ENCODE data around the gene MGAT5. TPM values are rescaled to one million over a fixed set of nuclear protein-coding genes. Genes with fewer than 3 reads are reported as not detected.

The MGAT5 gene
- total RNA-seq, 4 donors from 2014 or later, result 10.3 to 53.2 (median 27.0) TPM

DNA sequence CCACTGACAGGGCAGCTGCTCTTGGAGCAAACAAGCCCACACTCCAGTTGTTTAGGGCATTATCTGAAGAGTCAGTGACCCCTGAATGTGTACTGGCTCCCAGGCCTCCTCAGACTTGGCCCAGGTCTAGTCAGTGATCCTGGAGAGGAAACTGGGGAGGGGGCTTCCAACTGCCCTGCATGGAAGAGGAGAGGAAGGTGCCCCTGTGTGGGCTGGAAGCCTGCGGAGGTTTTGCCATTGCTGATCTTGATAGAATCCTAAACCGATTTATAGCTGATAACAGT is 197.4 kb downstream of the MGAT5 start:
- no peaks in the 10 kb centered on the region for H3K9me3 ChIP-seq
- TF ChIP-seq, protein P1, sequence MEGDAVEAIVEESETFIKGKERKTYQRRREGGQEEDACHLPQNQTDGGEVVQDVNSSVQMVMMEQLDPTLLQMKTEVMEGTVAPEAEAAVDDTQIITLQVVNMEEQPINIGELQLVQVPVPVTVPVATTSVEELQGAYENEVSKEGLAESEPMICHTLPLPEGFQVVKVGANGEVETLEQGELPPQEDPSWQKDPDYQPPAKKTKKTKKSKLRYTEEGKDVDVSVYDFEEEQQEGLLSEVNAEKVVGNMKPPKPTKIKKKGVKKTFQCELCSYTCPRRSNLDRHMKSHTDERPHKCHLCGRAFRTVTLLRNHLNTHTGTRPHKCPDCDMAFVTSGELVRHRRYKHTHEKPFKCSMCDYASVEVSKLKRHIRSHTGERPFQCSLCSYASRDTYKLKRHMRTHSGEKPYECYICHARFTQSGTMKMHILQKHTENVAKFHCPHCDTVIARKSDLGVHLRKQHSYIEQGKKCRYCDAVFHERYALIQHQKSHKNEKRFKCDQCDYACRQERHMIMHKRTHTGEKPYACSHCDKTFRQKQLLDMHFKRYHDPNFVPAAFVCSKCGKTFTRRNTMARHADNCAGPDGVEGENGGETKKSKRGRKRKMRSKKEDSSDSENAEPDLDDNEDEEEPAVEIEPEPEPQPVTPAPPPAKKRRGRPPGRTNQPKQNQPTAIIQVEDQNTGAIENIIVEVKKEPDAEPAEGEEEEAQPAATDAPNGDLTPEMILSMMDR (IDR thresholded peaks at IDR 0.05), result no peak
- TF ChIP-seq POLR2A (IDR thresholded peaks at IDR 0.05), result no peak
- H3K36me3 ChIP-seq, result no peaks in the 10 kb centered on the region
- no peak overlapping the region for H3K27ac ChIP-seq
- no peak for DNase-seq
- no peak overlapping the region for H3K4me3 ChIP-seq
- no peaks in the 10 kb centered on the region for H3K27me3 ChIP-seq
- no peaks in the 10 kb centered on the region for H3K4me1 ChIP-seq
- intact Hi-C loops (cut with DNase I; ENCODE audit: low total_unique reads), result no loop called here

DNA sequence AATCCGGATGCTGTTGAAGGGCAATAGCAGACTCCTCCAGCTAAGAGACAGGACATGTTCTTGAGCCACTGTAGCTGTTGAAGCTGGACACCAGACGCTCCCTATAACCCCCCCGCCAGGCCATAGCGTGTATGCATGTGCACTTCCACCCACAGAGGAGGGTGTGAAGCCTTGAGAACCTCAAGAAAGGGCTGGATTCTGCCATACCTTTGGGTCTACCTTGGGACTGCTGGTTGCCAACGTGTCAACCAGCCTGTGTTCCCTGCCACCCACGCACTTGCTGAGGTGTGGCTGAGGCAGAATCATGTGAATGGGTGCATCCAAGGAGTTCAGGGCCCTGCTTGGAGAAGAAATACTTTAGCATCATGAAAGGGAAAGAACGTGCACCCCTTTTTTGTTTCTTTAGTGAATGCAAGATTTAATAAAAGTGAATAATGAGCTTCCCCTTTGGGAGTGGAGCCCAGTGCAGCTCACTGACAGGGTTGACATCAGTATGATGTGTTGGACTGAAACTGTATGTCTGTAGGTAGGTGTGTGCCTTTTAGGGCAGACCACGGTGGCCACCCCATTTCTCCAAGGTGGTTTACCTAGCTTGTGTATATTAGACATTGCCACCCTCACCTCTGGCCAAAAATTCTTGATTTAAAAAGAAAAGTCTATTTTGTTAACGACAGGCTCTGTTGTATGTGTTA is 198.3 kb downstream of the MGAT5 start:
- DNase-seq, result no peak
- Histone ChIP-seq H3K27me3 (no peaks in the 10 kb centered on the region), H3K4me1 (no peaks in the 10 kb centered on the region), H3K4me3 (no peak overlapping the region), H3K9me3 (no peaks in the 10 kb centered on the region), H3K27ac (no peak overlapping the region), H3K36me3 (no peaks in the 10 kb centered on the region)
- intact Hi-C loops (cut with DNase I; ENCODE audit: low total_unique reads), result no loop called here
- TF ChIP-seq POLR2A (IDR thresholded peaks at IDR 0.05), result no peak
- TF ChIP-seq, protein P1 (IDR thresholded peaks at IDR 0.05), result no peak

DNA sequence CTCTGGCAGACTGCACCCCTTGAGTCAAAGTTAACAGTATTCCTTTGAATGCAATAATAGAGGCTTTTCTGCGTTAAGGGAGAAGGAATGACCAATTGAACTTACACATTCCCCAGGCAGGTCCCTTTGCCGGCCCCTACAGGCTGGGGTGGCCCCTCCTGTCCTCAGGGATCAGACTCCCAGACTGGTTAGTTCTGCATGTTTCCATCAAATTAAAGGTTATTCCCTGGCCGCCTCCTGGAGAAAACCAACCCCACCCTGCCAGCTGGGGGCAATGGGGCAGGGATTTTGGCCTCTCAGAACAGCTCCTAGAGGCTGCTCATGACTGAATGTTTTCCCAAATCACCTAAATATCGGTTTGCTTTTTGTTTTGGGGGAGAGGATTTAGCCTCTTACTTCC is 199.6 kb downstream of the MGAT5 start:
- intact Hi-C loops (cut with DNase I; ENCODE audit: low total_unique reads), result no loop called here
- no peaks in the 10 kb centered on the region for H3K36me3 ChIP-seq

DNA sequence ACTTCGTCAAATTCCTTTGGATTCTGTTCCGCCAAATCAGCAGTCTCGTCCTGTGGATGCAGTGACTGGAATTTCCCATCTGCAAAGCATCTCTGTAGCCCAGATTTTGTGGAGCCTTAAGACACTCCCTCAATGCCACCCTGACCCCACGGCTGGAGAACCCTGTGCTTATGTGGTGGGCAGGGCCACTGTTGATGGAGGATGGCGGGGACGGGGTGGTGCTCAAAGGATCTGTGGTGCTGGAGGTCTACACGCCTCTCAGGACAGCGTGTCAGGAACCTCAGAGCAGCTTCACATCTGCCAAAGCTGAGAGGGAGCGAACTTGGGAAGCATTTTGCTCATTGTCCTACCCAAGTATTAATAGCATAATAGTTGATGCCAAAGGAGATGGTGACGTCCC is 200.1 kb downstream of the MGAT5 start:
- intact Hi-C loops (cut with DNase I; ENCODE audit: low total_unique reads), result no loop called here
- Histone ChIP-seq H3K4me3 (no peak overlapping the region), H3K4me1 (no peaks in the 10 kb centered on the region), H3K9me3 (no peaks in the 10 kb centered on the region), H3K27ac (no peak overlapping the region), H3K27me3 (no peaks in the 10 kb centered on the region), H3K36me3 (no peaks in the 10 kb centered on the region)
- TF ChIP-seq POLR2A (IDR thresholded peaks at IDR 0.05), result no peak
- TF ChIP-seq, protein P1 (IDR thresholded peaks at IDR 0.05), result no peak
- DNase-seq, result no peak

More for the DNA sequence above, 199.6 kb downstream of the MGAT5 start:
- TF ChIP-seq, protein P1 (IDR thresholded peaks at IDR 0.05), result no peak
- no peak for TF ChIP-seq POLR2A (IDR thresholded peaks at IDR 0.05)
- no peak for DNase-seq
- Histone ChIP-seq H3K9me3 (no peaks in the 10 kb centered on the region), H3K27me3 (no peaks in the 10 kb centered on the region), H3K27ac (no peak overlapping the region), H3K4me1 (no peaks in the 10 kb centered on the region), H3K4me3 (no peak overlapping the region)

DNA sequence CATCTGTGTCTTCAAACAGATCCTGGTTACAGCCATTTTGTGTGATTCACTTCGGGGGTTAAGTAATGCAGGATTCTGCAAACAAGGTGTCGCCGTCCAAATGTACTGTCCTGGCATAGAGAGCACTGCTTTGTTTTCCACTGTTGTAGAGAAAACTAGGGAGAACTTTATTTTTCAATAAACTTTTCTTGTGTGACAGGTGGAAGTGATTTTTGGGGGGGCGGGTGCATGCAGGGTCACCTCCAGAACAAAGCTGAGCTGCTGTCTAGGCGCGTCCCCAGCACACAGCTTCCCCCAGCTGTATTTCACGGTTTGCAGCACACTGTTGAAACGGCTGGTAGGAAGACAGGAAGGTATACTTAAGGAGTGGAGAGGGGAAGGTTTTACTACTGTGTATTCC is 200.6 kb downstream of the MGAT5 start:
- intact Hi-C loops (cut with DNase I; ENCODE audit: low total_unique reads), result no loop called here
- TF ChIP-seq, protein P1 (IDR thresholded peaks at IDR 0.05), result no peak
- no peak for TF ChIP-seq POLR2A (IDR thresholded peaks at IDR 0.05)
- Histone ChIP-seq H3K27me3 (no peaks in the 10 kb centered on the region), H3K36me3 (no peaks in the 10 kb centered on the region), H3K27ac (no peak overlapping the region), H3K9me3 (no peaks in the 10 kb centered on the region), H3K4me3 (no peak overlapping the region), H3K4me1 (no peaks in the 10 kb centered on the region)
- DNase-seq, result no peak

Data from uterus (tissue), 4 donors.